HG03045 (cell line): ENCODE data around the gene NOX4.
"Not testable (repeated sequence)": the region's sequence is repeated elsewhere in the genome, so short reads cannot be mapped to it uniquely, and the experiment has no call there.

Source experiments
- ATAC-seq: cut with Tn5 transposase; IDR thresholded peaks from one replicate; pipeline ENCODE4 v1.9.1; 2021; ENCODE audit warnings: mild to moderate bottlenecking, moderate library complexity; ENCODE audit not compliant: unreplicated experiment

NOX4 gene

DNA sequence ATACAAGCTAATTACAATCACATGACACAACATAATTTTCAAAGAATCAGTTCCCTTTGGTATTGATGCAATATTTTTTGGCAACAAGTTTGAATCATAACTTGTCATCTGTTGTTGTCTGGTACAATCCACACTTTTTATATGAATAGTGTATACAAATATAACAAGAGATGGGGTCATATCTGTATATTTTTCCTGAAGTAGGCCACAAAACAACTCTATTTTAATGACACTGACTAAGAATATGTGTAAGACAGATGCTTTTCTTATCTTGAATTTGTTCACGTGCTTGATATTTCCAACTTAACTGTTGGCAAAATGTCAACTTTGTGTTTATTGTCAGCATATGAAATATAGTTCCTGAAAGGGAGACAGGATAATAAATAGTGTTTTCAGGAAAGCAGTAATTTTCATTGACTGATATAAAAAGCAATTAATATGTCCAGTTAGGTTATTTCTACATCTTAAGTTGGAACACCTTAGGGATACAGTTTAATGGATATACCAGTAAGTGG, 27.9 kb downstream of the NOX4 start:
- ATAC-seq, result no peak

DNA sequence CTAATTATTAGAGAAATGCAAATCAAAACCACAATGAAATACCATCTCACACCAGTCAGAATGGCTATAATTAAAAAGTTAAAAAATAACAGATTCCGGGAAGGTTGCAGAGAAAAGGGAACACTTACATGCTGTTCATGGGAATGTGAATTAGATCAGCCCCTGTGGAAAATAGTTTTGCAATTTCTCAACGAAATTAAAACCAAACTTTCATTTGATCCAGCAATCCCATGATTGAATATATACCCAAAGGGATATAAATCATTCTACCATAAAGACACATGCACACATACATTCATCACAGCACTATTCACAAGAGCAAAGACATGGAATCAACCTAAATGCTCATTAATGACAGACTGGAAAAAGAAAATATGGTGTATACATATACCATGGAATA, 32.5 kb downstream of the NOX4 start:
- ATAC-seq, result no peak

DNA sequence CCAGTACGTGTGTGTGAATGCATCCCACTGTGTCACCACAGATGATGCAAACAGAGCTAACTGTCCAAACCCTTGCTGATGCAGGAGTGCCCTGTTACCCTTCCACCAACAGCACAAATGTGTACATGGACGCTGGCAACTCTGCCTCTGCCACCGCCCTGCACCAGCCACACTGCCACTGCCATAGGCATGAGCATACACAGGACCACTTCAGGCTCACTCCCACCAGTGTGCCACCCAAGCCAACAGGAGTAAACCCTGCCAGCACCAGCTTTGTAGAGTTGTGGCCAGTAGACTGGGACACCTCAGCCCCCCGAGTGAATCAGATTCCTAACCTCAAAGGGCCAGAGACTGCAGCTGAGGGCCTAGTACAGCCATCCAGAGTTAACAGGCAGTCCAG, 34.0 kb downstream of the NOX4 start:
- no peak for ATAC-seq

DNA sequence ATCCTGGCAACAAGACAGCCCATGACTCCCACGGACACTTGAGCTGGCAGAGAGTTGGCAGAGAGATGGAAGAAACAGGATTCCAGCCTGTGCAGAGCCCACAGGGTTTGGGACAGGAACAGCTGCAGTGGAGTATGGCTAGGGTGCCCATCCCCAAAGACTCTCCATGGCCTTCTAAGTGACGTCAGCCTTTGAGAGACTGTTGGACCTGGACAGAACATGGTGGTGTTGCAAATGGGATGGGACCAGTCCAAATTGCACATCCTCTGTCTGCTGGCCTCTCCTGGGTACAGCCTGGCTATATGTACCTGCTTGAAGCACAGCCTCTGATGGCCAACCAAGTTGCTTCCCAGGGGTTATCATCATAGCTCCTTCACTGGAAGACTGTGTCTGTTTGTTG, 34.5 kb downstream of the NOX4 start:
- ATAC-seq, result no peak

DNA sequence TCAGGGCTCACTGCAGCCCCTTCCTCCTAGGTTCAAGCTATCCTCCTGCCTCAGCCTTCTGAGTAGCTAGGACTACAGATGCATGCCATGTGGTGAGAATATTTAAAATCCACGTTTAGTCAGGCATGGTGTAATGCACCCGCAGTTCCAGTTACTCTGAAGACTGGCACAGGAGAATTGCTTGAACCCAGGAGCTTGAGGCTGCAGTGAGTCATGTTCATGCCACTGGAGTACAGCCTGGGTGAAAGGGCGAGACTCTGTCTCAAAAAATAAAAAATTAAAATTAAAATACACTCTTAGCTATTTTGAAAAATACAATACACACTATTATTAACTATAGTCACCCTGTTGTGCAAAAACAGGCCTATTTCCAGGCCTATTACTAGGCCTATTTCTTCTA, 38.4 kb downstream of the NOX4 start:
- no peak for ATAC-seq

DNA sequence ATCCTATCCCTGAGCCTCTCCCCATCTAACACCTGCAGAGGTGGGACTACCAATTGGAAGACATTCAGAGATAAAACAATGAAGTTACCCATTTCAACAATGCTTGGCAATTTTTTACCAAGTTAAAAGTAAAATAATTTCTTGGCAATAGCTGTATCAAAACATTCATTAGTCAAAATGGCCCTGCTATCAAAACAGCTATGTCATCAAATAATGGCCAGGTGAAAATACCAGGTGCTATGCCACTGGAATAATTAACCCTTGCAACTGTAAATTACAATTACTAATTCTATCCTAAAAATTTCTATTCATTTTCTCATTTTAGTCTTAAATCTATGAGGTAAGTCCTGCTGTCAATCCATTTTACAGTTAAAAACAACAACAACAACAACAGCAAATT, 43.3 kb downstream of the NOX4 start:
- no peak for ATAC-seq

DNA sequence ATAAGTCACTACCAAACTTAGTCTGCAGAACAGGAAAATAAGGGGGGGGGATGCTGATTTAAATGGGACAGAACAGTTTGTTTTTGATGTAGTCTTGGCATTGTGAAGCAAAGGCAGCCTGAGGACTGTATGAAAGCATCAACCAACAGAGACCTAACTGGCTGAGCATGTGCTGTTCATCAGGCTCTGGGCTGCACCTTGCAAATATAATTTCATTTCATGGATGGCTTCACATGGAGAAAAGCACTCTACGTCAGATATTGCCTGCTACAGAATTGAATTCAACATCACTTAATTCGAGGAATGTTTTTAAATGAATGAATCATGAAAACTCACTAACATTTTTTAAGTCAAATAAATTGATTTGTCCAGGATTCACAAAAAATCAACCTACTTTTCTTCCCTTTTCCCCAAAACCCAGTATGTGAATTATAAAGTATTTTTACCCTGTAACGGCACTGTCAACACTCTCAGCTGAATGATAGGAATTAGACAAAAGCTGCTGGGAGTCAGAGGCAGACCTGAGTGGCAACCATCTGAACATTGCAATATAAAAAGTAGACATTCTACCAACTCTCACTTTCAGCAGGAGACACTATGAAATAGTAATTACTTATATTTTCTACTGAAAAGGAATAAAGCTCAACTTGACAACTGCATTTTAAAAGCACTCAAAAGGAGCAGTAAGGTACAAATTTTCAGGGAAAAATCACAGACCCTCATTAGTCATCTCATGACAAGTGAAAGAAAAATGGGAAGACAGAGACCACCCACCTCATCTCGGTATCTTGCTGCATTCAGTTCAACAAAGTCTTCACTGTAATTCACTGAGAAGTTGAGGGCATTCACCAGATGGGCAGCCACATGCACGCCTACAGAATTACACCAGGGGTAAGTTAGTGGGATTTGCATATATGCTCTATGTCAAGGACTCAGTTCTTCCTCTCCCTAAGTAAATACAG, 47.5 kb downstream of the NOX4 start:
- no peak for ATAC-seq

DNA sequence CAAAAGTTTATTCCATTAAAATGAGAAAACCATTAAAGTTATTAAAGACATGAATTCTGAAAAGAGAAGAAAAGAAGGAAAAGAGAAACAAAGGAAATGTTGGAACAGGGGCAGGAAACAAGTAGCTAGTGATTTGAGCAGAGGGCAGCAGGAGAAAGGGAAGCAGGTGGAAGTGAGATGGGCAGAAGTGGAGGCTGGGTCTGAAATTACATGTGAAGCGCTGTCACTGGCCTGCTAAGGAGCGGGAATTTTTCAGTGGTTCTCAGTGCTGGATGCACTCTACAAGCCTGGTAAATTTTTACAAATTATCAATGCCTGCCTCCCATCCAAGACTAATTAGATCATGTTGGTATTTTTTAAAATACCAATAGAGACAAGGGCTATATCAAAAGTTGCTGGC, 48.4 kb downstream of the NOX4 start:
- ATAC-seq, result no peak

DNA sequence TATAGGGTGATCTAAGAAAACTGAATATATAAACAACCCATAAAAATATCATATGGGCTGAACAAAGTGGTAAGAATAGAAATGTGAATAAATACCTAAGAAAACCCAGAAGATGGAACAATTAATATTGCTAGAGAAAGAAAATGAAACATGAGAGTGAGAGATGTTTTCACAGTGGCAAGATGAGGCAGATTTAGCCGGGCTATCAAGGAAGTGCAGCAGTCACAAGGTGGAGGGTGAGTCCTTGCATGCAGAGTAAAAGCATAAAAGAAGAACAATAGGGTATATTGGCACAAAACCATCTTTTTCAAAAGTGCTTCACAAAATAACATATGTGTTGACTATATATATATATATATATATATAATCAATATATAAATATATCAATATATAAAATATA, 49.6 kb downstream of the NOX4 start:
- ATAC-seq, result no peak

DNA sequence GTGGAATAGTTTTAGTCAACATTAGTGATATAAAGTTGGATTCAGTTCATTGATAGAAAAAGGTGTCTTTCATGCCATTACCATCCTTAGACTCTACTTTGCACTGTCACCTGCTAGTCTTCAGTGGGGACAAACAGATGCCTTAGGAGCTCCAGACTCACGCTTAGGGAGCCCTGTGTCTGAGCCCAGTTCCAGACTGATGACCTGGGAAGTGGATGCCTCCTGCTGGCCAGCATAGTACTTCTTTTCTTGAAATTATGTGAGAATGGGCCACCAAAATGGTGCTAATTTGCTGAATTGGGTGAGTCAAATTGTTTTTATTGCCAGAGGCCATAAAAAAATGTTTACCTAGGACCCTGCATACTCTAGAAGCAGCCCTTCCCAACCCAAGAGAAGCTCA, 53.9 kb downstream of the NOX4 start:
- no peak for ATAC-seq

DNA sequence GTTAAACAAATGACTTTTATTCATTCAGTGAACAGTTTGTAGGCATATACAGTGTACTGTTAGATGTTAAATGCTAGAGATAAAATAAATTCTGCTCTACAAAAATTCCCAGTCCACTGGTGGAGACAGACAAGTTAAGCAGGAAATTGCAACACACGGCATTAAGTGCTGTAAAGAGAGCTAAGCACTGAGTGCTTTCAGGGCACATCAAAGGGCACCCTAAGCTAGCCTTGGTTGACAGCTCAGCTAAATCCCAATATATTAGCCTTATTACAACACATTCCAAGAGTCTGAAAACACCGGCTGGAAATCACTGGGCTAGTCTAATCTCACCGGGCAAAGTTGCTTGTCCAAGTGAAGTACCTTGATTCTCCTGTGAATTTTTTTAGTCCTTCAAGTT, 55.1 kb downstream of the NOX4 start:
- ATAC-seq, result no peak

DNA sequence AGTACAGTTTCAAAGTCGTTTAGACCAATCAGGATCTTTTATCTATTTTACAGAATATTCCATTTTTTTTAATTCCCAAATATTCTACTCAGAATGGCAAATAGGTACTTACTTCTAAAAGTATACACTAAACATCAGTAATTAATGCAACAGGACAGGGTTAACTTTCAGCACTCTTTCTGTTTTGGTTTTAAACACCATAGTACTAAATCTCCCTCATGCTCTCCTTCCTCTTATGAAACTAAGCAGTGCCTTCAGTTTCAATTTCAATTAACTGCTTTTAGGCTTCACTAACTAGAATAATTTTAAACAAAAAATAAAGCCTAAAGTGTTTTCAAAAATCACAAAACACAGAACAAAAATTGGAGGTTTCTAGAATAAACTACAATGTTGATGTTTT, 57.9 kb downstream of the NOX4 start:
- ATAC-seq, result no peak

DNA sequence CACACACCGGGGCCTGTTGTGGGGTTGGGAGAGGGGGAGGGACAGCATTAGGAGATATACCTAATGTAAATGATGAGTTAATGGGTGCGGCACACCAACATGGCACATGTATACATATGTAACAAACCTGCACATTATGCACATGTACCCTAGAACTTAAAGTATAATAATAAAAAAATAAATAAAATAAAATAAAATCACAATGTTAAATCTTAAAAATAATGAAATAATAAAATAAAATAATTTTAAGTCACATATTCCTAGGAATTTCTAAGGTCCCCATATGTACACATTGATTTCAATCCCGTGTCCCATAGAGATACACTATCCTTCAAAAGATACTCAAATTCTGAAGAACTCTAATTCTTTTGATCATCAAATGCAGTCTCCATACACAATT, 59.0 kb downstream of the NOX4 start:
- ATAC-seq, result not testable (repeated sequence)

DNA sequence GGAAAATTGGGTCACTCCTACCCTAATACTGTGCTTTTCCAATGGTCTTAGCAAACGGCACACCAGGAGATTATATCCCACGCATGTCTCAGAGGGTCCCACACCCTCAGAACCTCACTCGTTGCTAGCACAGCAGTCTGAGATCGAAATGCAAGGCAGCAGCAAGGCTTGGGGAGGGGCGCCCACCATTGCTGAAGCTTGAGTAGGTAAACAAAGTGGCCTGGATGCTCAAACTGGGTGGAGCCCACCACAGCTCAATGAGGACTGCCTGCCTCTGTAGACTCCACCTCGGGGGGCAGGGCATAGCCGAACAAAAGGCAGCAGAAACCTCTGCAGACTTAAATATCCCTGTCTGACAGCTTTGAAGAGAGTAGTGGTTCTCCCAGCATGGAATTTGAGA, 64.7 kb downstream of the NOX4 start:
- not testable (repeated sequence) for ATAC-seq

DNA sequence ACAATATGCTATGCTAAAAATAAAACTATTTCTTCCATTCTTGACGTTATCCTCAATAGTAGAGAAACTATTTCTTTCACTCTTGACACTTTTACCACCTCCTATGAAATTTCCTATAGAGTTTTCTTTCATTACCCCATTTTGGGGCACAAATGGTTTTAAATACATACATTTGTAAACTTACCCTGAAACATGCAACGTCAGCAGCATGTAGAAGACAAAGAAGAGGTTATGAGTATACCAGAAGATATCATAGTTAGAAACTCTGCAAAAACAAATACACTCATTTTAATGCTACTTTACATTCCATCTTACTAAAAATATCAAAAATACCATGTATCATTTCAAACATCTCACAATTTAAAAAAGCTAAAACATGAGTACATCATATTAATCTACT, 69.5 kb downstream of the NOX4 start:
- ATAC-seq, result no peak

DNA sequence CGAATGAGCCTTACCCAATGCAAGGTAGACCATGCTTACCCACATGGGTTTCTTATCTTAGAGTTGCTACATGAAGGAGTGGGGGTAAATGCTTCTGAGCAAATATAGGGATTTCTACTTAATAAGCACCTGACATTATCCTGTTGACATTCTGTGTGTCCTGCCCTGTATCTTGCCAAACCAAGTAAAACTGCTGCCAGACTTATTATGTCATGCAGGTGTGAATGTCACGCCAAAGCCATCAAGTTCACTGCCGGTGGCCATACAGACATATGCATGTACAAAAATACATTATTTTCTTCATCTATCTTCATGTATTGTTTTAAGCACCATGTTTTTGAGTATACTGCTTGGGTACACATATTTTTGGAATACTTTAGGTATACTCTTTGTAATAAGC, 70.2 kb downstream of the NOX4 start:
- ATAC-seq, result no peak

DNA sequence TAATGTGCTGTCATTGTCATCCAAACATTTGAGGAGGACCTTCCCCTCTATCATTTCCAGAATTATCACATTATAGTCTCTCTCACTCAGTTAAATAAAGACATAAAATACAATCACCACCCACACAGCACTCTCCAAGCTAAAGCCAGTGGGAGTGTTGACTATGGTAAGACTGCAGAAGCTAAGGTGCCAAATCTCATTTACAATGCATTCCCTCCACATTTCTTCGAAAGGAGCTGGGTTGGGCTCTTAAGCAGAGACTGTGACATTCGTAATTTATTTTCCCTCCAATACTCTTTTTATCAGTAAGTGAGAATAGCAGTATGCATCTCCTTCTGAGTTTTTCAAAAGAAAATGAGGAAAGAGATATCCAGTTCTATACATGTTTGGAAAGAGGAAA, 74.2 kb downstream of the NOX4 start:
- ATAC-seq, result no peak

DNA sequence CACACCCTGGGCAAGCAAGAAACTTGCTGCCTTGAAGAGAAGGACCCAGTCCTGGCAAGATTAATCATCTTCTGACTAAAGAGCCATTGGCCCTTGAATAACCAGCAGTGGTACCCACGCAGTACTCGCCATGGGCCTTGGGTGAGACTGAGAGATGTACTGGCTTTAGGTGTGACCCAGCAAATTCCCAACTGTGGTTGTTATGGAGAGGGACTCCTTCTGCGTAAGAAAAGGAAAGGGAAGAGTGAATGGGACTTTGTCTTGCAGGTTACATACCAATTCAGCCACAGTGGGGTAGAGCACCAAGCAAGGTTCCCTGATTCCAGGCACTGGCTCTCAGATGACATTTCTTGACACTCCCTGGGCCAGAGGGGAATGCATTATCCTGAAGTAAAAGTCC, 80.1 kb downstream of the NOX4 start:
- not testable (repeated sequence) for ATAC-seq

DNA sequence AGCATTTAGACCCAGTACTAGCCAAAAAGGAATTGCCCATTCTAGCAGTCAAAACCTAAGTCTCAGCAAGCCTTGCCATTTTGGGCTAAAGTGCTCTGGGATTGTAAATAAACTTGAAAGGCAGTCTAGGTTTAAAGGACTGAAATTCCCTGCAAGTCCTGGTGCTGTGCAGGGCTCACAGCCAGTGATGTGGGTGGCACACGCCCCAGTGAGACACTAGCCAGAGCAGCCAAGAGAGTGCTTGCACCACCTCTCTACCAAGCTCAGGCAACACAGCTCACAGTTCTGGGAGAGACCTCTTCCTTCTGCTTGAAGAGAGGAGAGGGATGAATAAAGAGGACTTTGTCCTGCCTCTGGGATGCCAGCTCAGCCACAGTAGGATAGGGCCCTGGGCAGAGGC, 80.5 kb downstream of the NOX4 start:
- not testable (repeated sequence) for ATAC-seq

DNA sequence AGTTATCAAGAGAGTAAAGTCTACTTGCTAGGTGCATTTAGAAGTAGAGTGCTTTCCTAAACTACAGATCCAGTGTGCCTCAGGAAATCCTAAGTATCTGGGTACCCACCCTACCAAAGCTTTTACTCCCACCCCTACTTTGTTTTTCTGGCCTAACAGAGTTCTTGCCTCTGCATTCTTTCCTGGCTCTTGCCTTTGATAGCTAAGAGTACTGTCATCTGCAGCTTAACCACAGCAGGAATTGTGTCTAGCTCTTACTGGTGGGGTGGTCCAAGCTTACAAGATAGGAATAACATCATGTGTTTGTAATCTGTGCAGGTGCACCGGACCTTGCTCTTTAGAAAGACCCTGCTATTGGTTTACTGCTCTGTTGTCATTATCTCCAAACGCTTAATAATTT, 82.7 kb downstream of the NOX4 start:
- ATAC-seq, result not testable (repeated sequence)

DNA sequence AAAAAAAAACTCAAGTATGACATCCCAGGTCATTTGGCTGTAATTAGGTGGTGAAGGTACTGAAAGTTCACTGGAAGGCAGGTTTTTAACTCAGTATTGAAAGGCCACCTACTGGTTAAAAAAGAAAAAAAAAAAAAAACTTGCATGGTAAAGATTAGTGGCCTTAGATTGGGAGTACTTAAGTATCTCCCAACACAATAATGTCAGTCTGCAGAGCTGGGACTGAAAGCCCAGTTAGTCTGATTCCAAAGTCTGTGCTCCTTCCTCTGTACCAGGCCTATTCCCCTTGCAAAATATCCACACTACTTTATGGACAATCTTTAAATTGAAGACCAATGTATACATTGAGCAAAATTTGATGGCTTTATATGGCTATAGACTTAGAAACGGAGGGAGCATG, 85.5 kb downstream of the NOX4 start:
- ATAC-seq, result no peak

DNA sequence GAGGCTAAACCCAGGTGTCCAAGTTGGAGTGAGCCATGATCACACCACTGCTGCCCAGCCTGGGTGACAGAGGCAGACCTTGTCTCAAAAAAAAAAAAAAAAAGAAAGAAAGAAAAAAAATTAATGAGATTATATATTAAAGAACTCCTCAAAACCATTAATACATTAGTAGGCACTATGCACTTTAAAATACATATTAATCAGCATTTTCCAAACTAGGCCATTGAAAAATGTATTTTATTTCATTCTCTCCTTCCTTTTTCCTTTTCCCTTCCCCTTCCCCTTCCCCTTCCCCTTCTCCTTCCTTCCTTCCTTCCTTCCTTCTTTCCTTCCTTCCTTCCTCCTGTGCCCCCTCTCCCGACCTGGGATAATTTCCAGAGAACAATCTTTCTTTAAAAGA, 99.5 kb downstream of the NOX4 start:
- not testable (repeated sequence) for ATAC-seq

DNA sequence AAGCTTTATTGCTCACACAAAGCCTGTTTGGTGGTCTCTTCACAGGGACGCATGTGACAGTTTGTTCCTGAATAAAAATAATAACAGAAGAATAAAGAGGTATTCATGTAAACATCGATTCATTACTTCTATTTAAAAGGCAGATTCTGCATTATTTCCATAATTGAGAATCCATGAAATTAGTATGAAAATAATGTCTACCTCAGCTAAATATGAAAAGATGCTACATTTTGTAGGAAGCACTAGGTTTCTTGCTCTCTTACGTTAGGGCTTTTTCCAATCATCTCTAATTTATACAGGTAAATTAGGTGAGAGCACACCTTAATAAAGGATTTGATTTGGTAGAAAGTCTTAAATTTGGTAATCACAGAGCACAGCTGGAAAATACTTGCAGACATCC, 103.7 kb downstream of the NOX4 start:
- not testable (repeated sequence) for ATAC-seq
